HepG2 (cell line): ENCODE measurements around the gene CACHD1. TPM values are rescaled to one million over a fixed set of nuclear protein-coding genes. Genes with fewer than 3 reads are reported as not detected.

Experiments used
- ATAC-seq: fragments of 200-7000 bp; cut with Tn5 transposase; 3 replicates; pipeline ENCODE4 v1.9.1; 2020; ENCODE audit warnings: mild to moderate bottlenecking, moderate library complexity
- BruUV-seq: library from RNA; stranded (reverse); fragments of 400-500 nt; replicated peaks from 2 replicates; lab custom pipeline; 2021; lab: Mats Ljungman, UMichigan
- CTCF ChIA-PET: fragments of 300-600 bp; formaldehyde crosslinking; extraction: SDS; loops from one replicate; lab custom pipeline; 2021; ENCODE audit warnings: low total read pairs, inconsistent platforms, low intra/inter-chr PET ratio; lab: Yijun Ruan, JAX
- POLR2A ChIA-PET: fragments of 350-600 bp; sonication (Branson Sonifier 250); formaldehyde crosslinking; loops from one replicate; lab custom pipeline; 2020; ENCODE audit warnings: antibody characterized with exemption, inconsistent platforms; lab: Yijun Ruan, JAX
- DNase-seq: peaks from one replicate; pipeline ENCODE4 v3.0.0-alpha.2; 2015; ENCODE audit warnings: low spot score
- FAIRE-seq: peaks from 3 replicates; lab custom pipeline; 2011; peaks lifted over from hg19 to GRCh38; lab: Jason Lieb, UNC
- H2AFZ ChIP-seq: one replicate; pipeline ENCODE4 v1.6.1; 2011; ENCODE audit warnings: low read length, inconsistent platforms
- H3K27ac ChIP-seq: fragments of 300-600 bp; 3 replicates; pipeline ENCODE4 v1.8.0; 2011; ENCODE audit warnings: mixed run types, mild to moderate bottlenecking, mixed read lengths, low read length, inconsistent platforms; ENCODE audit not compliant: insufficient read depth; ENCODE audit errors: extremely low read length
- H3K27me3 ChIP-seq, 2 experiments: fragments of 200-600 bp in 1 of 2; 2 replicates in 1 of 2; 3 replicates in 1 of 2; pipeline versions ENCODE4 v1.6.0 to v1.8.0; 2011; ENCODE audit warnings: low read length in 2 of 2, mild to moderate bottlenecking in 2 of 2, moderate library complexity in 2 of 2, inconsistent platforms in 1 of 2; ENCODE audit not compliant: insufficient read depth in 2 of 2, control insufficient read depth in 1 of 2
- H3K36me3 ChIP-seq, 2 experiments: fragments of 200-600 bp in 1 of 2; replicated peaks in 1 of 2; 2 replicates in 1 of 2; 3 replicates in 1 of 2; pipeline versions ENCODE4 v1.5.1 to v1.8.0; 2011; ENCODE audit warnings: low read length in 2 of 2, inconsistent platforms in 1 of 2; ENCODE audit not compliant: insufficient read depth in 2 of 2, control insufficient read depth in 1 of 2
- H3K4me1 ChIP-seq: 2 replicates; pipeline ENCODE4 v1.5.1; 2012; ENCODE audit warnings: low read length, inconsistent platforms; ENCODE audit not compliant: insufficient read depth
- H3K4me2 ChIP-seq: 2 replicates; pipeline ENCODE4 v1.6.0; 2011; ENCODE audit warnings: low read depth, low read length, inconsistent platforms
- H3K4me3 ChIP-seq, 3 experiments: fragments of 200-600 bp in 1 of 3; sonication (generic), shearing (Covaris generic) in 1 of 3; replicated peaks in 1 of 3; 2 replicates each; pipeline ENCODE4 v1.5.1; 2011 to 2016; ENCODE audit warnings: low read length in 3 of 3, inconsistent platforms in 2 of 3, low read depth in 2 of 3, mild to moderate bottlenecking in 2 of 3, control low read depth in 1 of 3, mixed read lengths in 1 of 3; ENCODE audit not compliant: insufficient read depth in 1 of 3
- H3K79me2 ChIP-seq: one replicate; pipeline ENCODE4 v1.6.1; 2011; ENCODE audit warnings: low read length, inconsistent platforms; ENCODE audit not compliant: insufficient read depth
- H3K9ac ChIP-seq: 2 replicates; pipeline ENCODE4 v1.6.0; 2011; ENCODE audit warnings: mild to moderate bottlenecking, low read depth, low read length, inconsistent platforms; ENCODE audit not compliant: insufficient read depth
- H3K9me3 ChIP-seq: 2 replicates; pipeline ENCODE4 v1.5.1; 2012; ENCODE audit warnings: mild to moderate bottlenecking, low read length
- H4K20me1 ChIP-seq: 2 replicates; pipeline ENCODE4 v1.6.0; 2011; ENCODE audit warnings: inconsistent platforms, mild to moderate bottlenecking, low read length, moderate library complexity; ENCODE audit not compliant: insufficient read depth
- ARNTL ChIP-seq: sonication (generic); formaldehyde crosslinking; IDR thresholded peaks from 2 replicates; pipeline ENCODE4 v1.4.0; 2020; ENCODE audit warnings: mild to moderate bottlenecking, missing genetic modification reagents
- BCL3 ChIP-seq: sonication (generic); formaldehyde crosslinking; IDR thresholded peaks from 2 replicates; pipeline ENCODE4 v1.5.1; 2020; ENCODE audit warnings: mild to moderate bottlenecking, missing genetic modification reagents, moderate library complexity
- FOXM1 ChIP-seq: sonication (generic); formaldehyde crosslinking; IDR thresholded peaks from 2 replicates; pipeline ENCODE4 v1.5.0; 2020; ENCODE audit warnings: missing genetic modification reagents
- JUNB ChIP-seq: sonication (generic); formaldehyde crosslinking; IDR thresholded peaks from 2 replicates; pipeline ENCODE4 v1.8.0; 2022; ENCODE audit warnings: missing genetic modification reagents, mild to moderate bottlenecking, borderline replicate concordance
- NBN ChIP-seq: fragments of 450-650 bp; conservative IDR thresholded peaks from 2 replicates; pipeline ENCODE4 v1.6.1; 2017
- SMARCC2 ChIP-seq: fragments of 450-650 bp; IDR thresholded peaks from 2 replicates; pipeline ENCODE4 v1.6.1; 2017; ENCODE audit warnings: antibody characterized with exemption, mild to moderate bottlenecking
- STAG1 ChIP-seq: sonication (generic); formaldehyde crosslinking; IDR thresholded peaks from 2 replicates; pipeline ENCODE4 v1.4.0; 2020; ENCODE audit warnings: missing genetic modification reagents
- TAF15 ChIP-seq: fragments of 200-400 bp; formaldehyde crosslinking; IDR thresholded peaks from one replicate; pipeline ENCODE4 v1.6.1; 2018; ENCODE audit warnings: mild to moderate bottlenecking, low read depth, low read length; ENCODE audit not compliant: poor library complexity, severe bottlenecking
- ZBTB1 ChIP-seq: sonication (generic); formaldehyde crosslinking; IDR thresholded peaks from 2 replicates; pipeline ENCODE4 v1.4.0; 2020; ENCODE audit warnings: missing genetic modification reagents, borderline replicate concordance
- ZNF552 ChIP-seq: sonication (generic); formaldehyde crosslinking; IDR thresholded peaks from 2 replicates; pipeline ENCODE4 v1.9.0; 2022; ENCODE audit warnings: missing genetic modification reagents, mild to moderate bottlenecking, borderline replicate concordance
- ZNF570 ChIP-seq: sonication (generic); formaldehyde crosslinking; IDR thresholded peaks from 2 replicates; pipeline ENCODE4 v1.4.0; 2020; ENCODE audit warnings: mild to moderate bottlenecking, missing genetic modification reagents, borderline replicate concordance
- ZNF749 ChIP-seq: sonication (generic); formaldehyde crosslinking; IDR thresholded peaks from 2 replicates; pipeline ENCODE4 v1.8.0; 2022; ENCODE audit warnings: mild to moderate bottlenecking, missing genetic modification reagents, moderate library complexity, borderline replicate concordance
- ZNF841 ChIP-seq: sonication (generic); formaldehyde crosslinking; IDR thresholded peaks from 2 replicates; pipeline ENCODE4 v1.8.1; 2023; ENCODE audit warnings: missing genetic modification reagents, borderline replicate concordance
- WGBS: methylation state at CpG from one replicate; pipeline ENCODE4 v1.1.6; 2017; ENCODE audit warnings: low lambda C conversion rate; 5-methylcytosine and 5-hydroxymethylcytosine counted together
- in situ Hi-C: cut with HindIII; loops from 2 replicates; pipeline ENCODE4 v1.10.0; 2017; ENCODE audit warnings: low pct_unique_long_range_greater_than_20kb; ENCODE audit not compliant: extremely low pct_ligation_motif_present
- intact Hi-C: fragments of 100-400 bp; cut with micrococcal nuclease; formaldehyde crosslinking; loops from one replicate; pipeline ENCODE4 v1.10.0; 2022; ENCODE audit not compliant: unreplicated experiment
- polyA plus RNA-seq, 8 experiments: library from polyadenylated mRNA; depleted of rRNA in 3 of 8; stranded (reverse) in 7 of 8; unstranded in 1 of 8; fragments of >200 nt; fragmentation: Illumina TruSeq in 4 of 8; extraction: Trizol in 4 of 8; gene quantifications; 2 replicates each; pipeline versions ENCODE4 v1.2.1 to v1.2.3, GENCODE V29; 2011 to 2016; ENCODE audit warnings: low read depth in 4 of 8, missing spikeins in 1 of 8, mixed read lengths in 1 of 8; ENCODE audit not compliant: insufficient read depth in 1 of 8
- total RNA-seq, 5 experiments: library from RNA; depleted of rRNA; stranded (reverse); fragments of >200 nt; fragmentation: Illumina TruSeq; extraction: Trizol; gene quantifications; 2 replicates each; pipeline ENCODE4 v1.2.3, GENCODE V29; 2016; ENCODE audit warnings: low read depth in 1 of 5

The CACHD1 gene
- total and polyA plus RNA-seq, 2 of the 13 experiments (the other 11 are each of a cell fraction or from before 2014, with no cell fraction given), result 0.11 TPM; not detected in 1

- Histone ChIP-seq H3K4me3 (no peak overlapping the region), H4K20me1 (no peaks in the 10 kb centered on the region), H3K27me3 (no peaks in the 10 kb centered on the region), H3K79me2 (no peaks in the 10 kb centered on the region), H3K9ac (no peak overlapping the region), H3K27ac (no peak overlapping the region), H3K9me3 (no peaks in the 10 kb centered on the region), H3K36me3 (no peaks in the 10 kb centered on the region), H3K4me2 (no peak overlapping the region), H2AFZ (no peak overlapping the region), H3K4me1 (no peaks in the 10 kb centered on the region)
- POLR2A ChIA-PET, result no interaction called here
- in situ Hi-C loops (no loop called here), intact Hi-C loops (no loop called here)
- CTCF ChIA-PET, result no interaction called here
- ATAC-seq (no peak), FAIRE-seq (no peak), DNase-seq (no peak)
- no TSS peak for BruUV-seq
- TF ChIP-seq ZBTB1 (CRISPR knock-in tag) (no peak), TAF15 (no peak), JUNB (CRISPR knock-in tag) (no peak), FOXM1 (CRISPR knock-in tag) (no peak), ZNF570 (CRISPR knock-in tag) (no peak), ZNF552 (CRISPR knock-in tag) (no peak), ZNF841 (CRISPR knock-in tag) (no peak), ARNTL (CRISPR knock-in tag) (no peak), ZNF749 (CRISPR knock-in tag) (no peak), BCL3 (CRISPR knock-in tag) (no peak), NBN (no peak), STAG1 (CRISPR knock-in tag) (no peak), SMARCC2 (no peak)
- under 1% methylated on average over 5 of the region's 5 CpGs for WGBS
Observed at GRCh38 chr1:64433308-64433707, 36.6 kb upstream of the CACHD1 start.
